HG03457 (cell line): ENCODE results near the gene IL34.
"Not testable (repeated sequence)": the region's sequence is repeated elsewhere in the genome, so short reads cannot be mapped to it uniquely, and the experiment has no call there.

ENCODE experiments used
- ATAC-seq: cut with Tn5 transposase; IDR thresholded peaks from one replicate; pipeline ENCODE4 v1.9.1; 2021; ENCODE audit warnings: moderate number of reproducible peaks; ENCODE audit not compliant: unreplicated experiment

The IL34 gene

DNA sequence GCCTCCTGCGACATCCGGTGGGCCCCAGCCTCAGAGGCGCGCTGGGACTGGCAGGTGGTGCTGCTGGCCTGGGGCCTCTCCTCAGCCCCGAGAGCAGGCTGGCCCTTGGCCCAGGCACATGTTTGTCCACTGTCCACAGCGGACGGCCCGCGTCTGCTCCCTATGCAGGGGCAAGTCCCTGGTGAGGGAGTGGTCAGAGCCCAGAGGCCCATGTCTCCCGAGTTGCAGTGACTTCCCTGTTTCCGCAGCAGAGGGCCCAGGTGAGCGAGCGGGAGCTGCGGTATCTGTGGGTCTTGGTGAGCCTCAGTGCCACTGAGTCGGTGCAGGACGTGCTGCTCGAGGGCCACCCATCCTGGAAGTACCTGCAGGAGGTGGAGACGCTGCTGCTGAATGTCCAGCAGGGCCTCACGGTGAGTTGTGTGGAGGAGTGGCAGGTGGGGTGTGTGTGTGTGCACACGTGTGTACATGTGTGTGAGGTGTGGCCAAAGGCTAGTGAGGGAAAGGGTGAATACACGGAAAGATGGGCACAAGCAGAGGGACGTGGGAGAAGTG lies 10.4 kb downstream of the IL34 start:
- no peak for ATAC-seq

GRCh38 chr16:70657956-70658355 lies 11.6 kb downstream of the IL34 start:
- no peak for ATAC-seq

- ATAC-seq, result no peak
Observed at GRCh38 chr16:70658921-70659320, 12.6 kb downstream of the IL34 start.

DNA sequence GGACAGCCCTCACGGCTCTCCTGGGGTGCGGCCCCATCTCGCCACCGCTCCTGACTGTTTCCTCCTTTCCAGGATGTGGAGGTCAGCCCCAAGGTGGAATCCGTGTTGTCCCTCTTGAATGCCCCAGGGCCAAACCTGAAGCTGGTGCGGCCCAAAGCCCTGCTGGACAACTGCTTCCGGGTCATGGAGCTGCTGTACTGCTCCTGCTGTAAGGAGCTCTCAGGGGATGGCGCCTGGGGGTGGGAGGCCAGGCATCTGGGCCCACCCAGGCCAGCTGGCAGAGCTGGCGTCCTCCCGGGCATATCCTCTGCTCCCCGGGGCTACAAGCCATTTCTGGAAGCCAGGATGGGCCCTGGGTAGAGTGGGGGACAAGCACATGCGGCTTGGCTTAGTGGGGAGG lies 13.2 kb downstream of the IL34 start:
- ATAC-seq, result no peak

DNA sequence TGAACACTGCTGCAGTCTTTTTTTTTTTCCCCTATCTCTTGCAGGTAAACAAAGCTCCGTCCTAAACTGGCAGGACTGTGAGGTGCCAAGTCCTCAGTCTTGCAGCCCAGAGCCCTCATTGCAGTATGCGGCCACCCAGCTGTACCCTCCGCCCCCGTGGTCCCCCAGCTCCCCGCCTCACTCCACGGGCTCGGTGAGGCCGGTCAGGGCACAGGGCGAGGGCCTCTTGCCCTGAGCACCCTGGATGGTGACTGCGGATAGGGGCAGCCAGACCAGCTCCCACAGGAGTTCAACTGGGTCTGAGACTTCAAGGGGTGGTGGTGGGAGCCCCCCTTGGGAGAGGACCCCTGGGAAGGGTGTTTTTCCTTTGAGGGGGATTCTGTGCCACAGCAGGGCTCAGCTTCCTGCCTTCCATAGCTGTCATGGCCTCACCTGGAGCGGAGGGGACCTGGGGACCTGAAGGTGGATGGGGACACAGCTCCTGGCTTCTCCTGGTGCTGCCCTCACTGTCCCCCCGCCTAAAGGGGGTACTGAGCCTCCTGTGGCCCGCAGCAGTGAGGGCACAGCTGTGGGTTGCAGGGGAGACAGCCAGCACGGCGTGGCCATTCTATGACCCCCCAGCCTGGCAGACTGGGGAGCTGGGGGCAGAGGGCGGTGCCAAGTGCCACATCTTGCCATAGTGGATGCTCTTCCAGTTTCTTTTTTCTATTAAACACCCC lies 13.8 kb downstream of the IL34 start:
- no peak for ATAC-seq

DNA sequence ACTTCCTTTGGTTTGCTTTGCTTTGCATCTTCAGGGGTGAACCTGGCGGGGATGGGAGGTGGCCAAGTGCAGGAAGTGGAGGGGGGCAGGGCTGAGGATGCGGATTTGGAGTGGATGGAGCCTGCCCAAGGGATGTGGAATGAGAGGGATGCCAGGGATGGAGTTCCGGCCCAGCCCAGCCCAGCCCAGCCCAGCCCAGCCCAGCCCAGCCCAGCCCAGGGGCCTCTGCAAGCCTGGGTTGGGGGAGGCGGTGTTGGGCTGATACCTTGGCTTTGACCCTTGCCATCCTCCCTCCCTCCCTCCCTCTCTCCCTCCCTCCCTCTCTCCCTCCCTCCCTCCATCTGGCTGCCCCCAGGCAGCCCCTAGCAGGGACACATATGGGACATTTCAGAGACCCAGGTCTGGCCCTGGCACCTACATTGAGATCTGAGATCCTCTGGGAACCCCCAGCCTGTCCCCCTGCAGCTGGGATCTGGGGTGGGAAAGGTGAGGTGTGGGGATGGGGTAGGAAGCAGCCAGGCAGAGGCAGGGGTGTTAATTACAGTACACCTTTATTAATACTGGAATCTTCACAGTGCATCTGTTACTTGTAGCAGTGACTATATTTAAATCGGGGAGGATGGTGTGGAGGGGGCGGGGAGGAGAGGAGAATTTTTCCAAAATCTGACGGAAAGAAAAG lies 14.5 kb downstream of the IL34 start:
- ATAC-seq, result no peak

DNA sequence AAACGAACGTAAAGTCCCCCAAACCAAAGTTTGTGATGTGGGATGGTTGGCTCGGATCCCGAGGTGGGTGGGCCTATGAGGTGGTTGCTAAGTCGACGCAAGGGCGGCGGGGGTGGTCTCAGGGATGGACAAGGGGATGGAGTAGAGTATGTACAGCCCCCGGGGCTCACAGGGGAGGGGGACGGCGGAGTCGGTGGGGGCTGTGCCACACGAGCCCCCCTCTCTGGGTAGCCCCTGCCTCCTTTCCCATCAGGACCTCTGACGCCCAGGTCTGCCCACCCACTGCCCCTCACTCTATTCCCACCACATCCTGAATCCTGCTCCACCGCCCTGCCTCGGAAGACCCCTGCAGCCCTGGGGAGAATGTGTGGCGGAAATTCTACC lies 15.2 kb downstream of the IL34 start:
- ATAC-seq, result no peak

GRCh38 chr16:70661918-70662641 lies 15.7 kb downstream of the IL34 start:
- ATAC-seq, result no peak

- no peak for ATAC-seq
Observed at GRCh38 chr16:70662991-70663523, 16.7 kb downstream of the IL34 start.

DNA sequence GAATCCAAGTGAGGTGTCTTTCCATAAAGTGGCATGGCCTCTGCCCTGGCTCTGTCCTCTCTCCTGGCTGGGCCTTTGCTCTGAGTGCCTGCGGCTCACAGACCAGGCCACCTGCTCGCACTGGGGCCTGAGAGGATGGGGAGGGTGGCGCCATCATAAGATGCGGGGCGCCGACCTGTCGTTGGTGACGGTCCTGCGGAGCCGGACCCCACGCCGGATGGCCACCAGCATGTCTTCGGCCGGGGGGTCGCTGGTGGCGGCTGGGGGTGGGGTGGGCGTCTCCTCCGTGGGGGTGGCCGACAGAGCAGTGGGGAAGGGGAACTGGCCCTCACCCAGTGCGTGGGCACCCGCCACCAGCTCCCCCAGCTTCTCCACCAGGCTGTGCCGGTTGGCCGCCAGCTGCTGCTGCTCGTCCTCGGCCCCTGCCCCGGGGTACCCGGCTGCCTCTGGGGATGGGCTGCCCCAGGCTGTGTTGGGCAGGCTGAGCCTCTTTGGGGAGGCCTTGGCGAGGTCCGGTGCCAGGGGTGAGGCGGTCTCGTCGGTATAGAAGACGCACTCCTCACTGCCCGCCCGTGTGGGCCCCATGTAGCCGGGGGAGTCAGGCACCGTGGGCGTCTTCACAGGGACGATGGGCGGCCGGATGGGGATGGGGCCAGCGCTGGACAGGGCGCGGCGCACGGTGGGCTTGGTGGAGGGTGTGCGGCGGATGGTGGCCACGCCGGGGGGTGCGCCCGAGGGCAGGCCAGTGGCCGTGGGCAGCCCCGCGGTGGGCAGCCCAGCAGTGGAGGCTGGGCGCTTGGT lies 17.4 kb downstream of the IL34 start:
- no peak for ATAC-seq

GRCh38 chr16:70664325-70665112 lies 18.2 kb downstream of the IL34 start:
- ATAC-seq, result no peak

DNA sequence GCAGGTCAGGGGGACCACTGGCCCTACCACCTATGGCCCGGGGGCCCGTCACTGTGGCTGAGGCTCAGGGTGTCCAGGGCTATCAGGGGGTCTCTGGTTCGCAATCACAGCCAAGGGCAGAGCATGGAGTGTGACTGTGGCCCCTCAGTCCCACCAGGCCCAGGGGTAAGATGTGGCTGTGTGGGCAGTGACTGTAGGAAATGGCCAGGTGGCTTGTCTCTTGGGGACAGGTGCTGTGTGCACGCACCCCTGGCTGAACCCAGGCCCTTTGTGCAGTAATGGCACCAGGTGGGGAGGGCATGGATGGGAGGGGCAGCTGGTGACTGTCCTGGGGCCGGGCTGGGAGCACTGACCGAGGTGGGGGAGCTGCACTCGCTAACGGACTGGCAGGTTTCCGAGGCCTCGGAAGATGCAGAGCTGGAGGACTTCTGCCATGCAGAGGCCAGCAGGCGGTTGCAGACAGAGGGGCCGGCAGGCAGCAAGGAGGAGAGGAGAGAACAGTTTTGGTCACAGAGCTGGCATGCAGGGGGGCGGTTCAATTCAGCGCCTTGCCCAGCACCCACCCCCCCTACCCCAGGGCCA lies 18.8 kb downstream of the IL34 start:
- no peak for ATAC-seq

- no peak for ATAC-seq
Observed at GRCh38 chr16:70665806-70666735, 19.7 kb downstream of the IL34 start.

GRCh38 chr16:70670175-70670574 lies 23.8 kb downstream of the IL34 start:
- ATAC-seq, result no peak

DNA sequence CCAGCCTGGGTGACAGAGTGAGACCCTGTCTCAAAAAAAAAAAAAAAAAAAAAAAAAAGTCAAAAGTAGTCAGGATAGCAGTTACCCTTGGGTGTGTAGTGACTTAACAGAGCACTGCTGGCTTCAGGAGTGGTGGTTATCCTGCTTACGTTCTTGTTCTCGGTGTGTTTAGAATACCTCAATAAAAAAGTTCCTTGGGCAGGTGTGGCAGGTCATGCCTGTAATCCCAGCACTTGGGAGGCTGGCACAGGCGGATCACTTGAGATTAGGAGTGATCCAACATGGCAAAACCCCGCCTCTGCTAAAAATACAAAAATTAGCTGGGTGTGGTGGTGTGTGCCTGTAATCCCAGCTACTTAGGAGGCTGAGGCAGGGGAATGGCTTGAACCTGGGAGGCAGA lies 24.6 kb downstream of the IL34 start:
- ATAC-seq, result not testable (repeated sequence)

- ATAC-seq, result no peak
Observed at GRCh38 chr16:70674221-70675014, 28.1 kb downstream of the IL34 start.

DNA sequence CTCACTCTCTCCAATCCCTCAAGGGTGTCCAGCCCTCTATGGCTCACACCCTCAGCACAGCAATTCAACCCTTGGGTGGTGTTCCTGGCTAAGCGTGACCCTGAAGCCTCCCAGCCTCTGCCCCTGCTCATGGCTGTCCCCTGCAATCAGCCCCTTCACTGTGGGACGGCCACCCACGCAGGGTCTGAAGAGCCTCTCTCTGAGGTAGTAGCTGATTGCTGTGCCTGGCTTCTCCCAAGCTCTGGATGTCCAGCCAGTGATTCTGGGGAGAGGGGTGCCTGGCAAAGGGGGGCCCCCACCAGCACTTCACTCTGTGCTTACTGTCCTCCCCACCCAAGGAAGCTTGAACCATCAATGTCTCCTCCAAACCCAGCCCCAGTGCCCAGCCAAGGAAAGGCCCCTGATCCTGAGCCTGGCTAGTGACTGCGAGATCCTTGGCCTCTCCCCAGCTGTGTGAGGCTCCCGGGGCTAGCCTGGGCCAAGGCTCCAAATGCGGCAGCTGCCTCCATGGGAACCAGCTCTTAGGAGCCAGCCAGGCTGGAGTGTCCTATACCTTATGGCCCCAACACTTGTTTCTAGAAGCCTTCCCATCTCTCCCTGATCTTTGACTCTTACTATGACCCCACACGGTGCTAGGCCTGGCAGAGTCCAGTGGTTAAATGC lies 29.6 kb downstream of the IL34 start:
- no peak for ATAC-seq
